Fibroblast of skin of right quadriceps (primary cell): ENCODE measurements around the gene APC2.
"Not testable (repeated sequence)": the region's sequence is repeated elsewhere in the genome, so short reads cannot be mapped to it uniquely, and the experiment has no call there.

Source experiments
- DNase-seq: peaks from one replicate; pipeline ENCODE4 v3.0.0-alpha.2; 2013

The APC2 gene

GRCh38 chr19:1497578-1498235, 47.8 kb downstream of the APC2 start:
- DNase-seq: no peak

GRCh38 chr19:1499231-1499630, 49.3 kb downstream of the APC2 start:
- not testable (repeated sequence) for DNase-seq

- no peak for DNase-seq
Observed at GRCh38 chr19:1501200-1501595, 51.3 kb downstream of the APC2 start.

- DNase-seq: no peak
Observed at GRCh38 chr19:1502433-1503088, 52.6 kb downstream of the APC2 start.

- peak; percentile 15 for DNase-seq
Observed at GRCh38 chr19:1503089-1503924, 53.4 kb downstream of the APC2 start.

- no peak for DNase-seq
Observed at GRCh38 chr19:1503925-1504773, 54.2 kb downstream of the APC2 start.

GRCh38 chr19:1505012-1505411, 55.1 kb downstream of the APC2 start:
- DNase-seq: no peak

- DNase-seq: no peak
Observed at GRCh38 chr19:1505991-1506881, 56.3 kb downstream of the APC2 start.

- DNase-seq: no peak
Observed at GRCh38 chr19:1507192-1507660, 57.3 kb downstream of the APC2 start.

- peak; percentile 96 for DNase-seq
Observed at GRCh38 chr19:1507763-1508506, 58.0 kb downstream of the APC2 start.

- no peak for DNase-seq
Observed at GRCh38 chr19:1508507-1508856, 58.6 kb downstream of the APC2 start.

GRCh38 chr19:1509602-1510441, 59.9 kb downstream of the APC2 start:
- no peak for DNase-seq

GRCh38 chr19:1510442-1510806, 60.5 kb downstream of the APC2 start:
- no peak for DNase-seq

GRCh38 chr19:1510807-1511206, 60.9 kb downstream of the APC2 start:
- no peak for DNase-seq

- DNase-seq: no peak
Observed at GRCh38 chr19:1511318-1512317, 61.7 kb downstream of the APC2 start.

GRCh38 chr19:1512671-1513498, 63.0 kb downstream of the APC2 start, which contains the start of gene ADAMTSL5:
ADAMTSL5 (minus strand) TSS chr19:1513019; CDS start chr19:1510943, 2,076 bp downstream.
- peak; percentile 53 for DNase-seq

GRCh38 chr19:1513499-1514294, 63.8 kb downstream of the APC2 start:
- DNase-seq: peak; percentile 53
